Neutrophil (primary cell): ENCODE results near the gene NR5A1.

Source experiments
- H3K27ac ChIP-seq: fragments of 200-600 bp; sonication (generic); 2 replicates; pipeline ENCODE4 v1.5.1; 2016; ENCODE audit warnings: mild to moderate bottlenecking, moderate library complexity
- H3K27me3 ChIP-seq: fragments of 200-600 bp; sonication (generic); 2 replicates; pipeline ENCODE4 v1.6.0; 2016; ENCODE audit warnings: mild to moderate bottlenecking
- H3K36me3 ChIP-seq: fragments of 200-600 bp; sonication (generic); 2 replicates; pipeline ENCODE4 v1.5.1; 2017
- H3K4me1 ChIP-seq, 2 experiments: fragments of 200-600 bp in 1 of 2; sonication (generic) in 1 of 2; 1 replicate in 1 of 2; 2 replicates in 1 of 2; pipeline versions ENCODE4 v1.5.1 to v1.6.1; 2013 to 2016; ENCODE audit warnings: low read depth in 1 of 2, low read length in 1 of 2, mild to moderate bottlenecking in 1 of 2, moderate library complexity in 1 of 2; ENCODE audit not compliant: control insufficient read depth in 1 of 2, insufficient read depth in 1 of 2
- H3K4me3 ChIP-seq, 2 experiments: fragments of 200-600 bp in 1 of 2; sonication (generic) in 1 of 2; 1 replicate in 1 of 2; 2 replicates in 1 of 2; pipeline ENCODE4 v1.5.1; 2013 to 2016; ENCODE audit warnings: low read depth in 1 of 2, low read length in 1 of 2, mild to moderate bottlenecking in 1 of 2, moderate library complexity in 1 of 2
- H3K9me3 ChIP-seq: fragments of 200-600 bp; sonication (generic); 2 replicates; pipeline ENCODE4 v1.5.1; 2016
- CTCF ChIP-seq: fragments of 200-600 bp; sonication (generic); IDR thresholded peaks from 2 replicates; pipeline ENCODE4 v1.5.1; 2016; ENCODE audit warnings: antibody characterized with exemption

NR5A1 gene

GRCh38 chr9:124442826-124443225 is 64.4 kb downstream of the NR5A1 start:
- TF ChIP-seq CTCF, result no peak
- Histone ChIP-seq H3K27ac (no peak overlapping the region), H3K4me3 (no peak overlapping the region), H3K36me3 (no peaks in the 10 kb centered on the region), H3K4me1 (no peaks in the 10 kb centered on the region), H3K27me3 (peaks cover 35% of the 10 kb centered on the region), H3K9me3 (no peaks in the 10 kb centered on the region)

GRCh38 chr9:124442379-124442778 is 64.8 kb downstream of the NR5A1 start:
- Histone ChIP-seq H3K27ac (no peak overlapping the region), H3K9me3 (no peaks in the 10 kb centered on the region), H3K4me1 (no peaks in the 10 kb centered on the region), H3K36me3 (no peaks in the 10 kb centered on the region), H3K4me3 (no peak overlapping the region), H3K27me3 (peaks cover 35% of the 10 kb centered on the region)
- no peak for TF ChIP-seq CTCF

GRCh38 chr9:124441291-124441690 is 65.9 kb downstream of the NR5A1 start:
- Histone ChIP-seq H3K27me3 (peaks cover 35% of the 10 kb centered on the region), H3K27ac (no peak overlapping the region), H3K36me3 (no peaks in the 10 kb centered on the region), H3K9me3 (no peaks in the 10 kb centered on the region), H3K4me1 (no peaks in the 10 kb centered on the region), H3K4me3 (no peak overlapping the region)
- no peak for TF ChIP-seq CTCF

GRCh38 chr9:124440786-124441185 is 66.4 kb downstream of the NR5A1 start:
- Histone ChIP-seq H3K4me3 (no peak overlapping the region), H3K9me3 (no peaks in the 10 kb centered on the region), H3K36me3 (no peaks in the 10 kb centered on the region), H3K27me3 (peaks cover 35% of the 10 kb centered on the region), H3K27ac (no peak overlapping the region), H3K4me1 (no peaks in the 10 kb centered on the region)
- no peak for TF ChIP-seq CTCF

- Histone ChIP-seq H3K36me3 (no peaks in the 10 kb centered on the region), H3K4me3 (no peak overlapping the region), H3K9me3 (no peaks in the 10 kb centered on the region), H3K27me3 (peaks cover 35% of the 10 kb centered on the region), H3K27ac (no peak overlapping the region), H3K4me1 (no peaks in the 10 kb centered on the region)
- TF ChIP-seq CTCF, result no peak
Measured at GRCh38 chr9:124439686-124440243, 67.4 kb downstream of the NR5A1 start.

GRCh38 chr9:124439086-124439485 is 68.1 kb downstream of the NR5A1 start:
- Histone ChIP-seq H3K4me1 (no peaks in the 10 kb centered on the region), H3K27me3 (peaks cover 35% of the 10 kb centered on the region), H3K4me3 (no peak overlapping the region), H3K36me3 (no peaks in the 10 kb centered on the region), H3K9me3 (no peaks in the 10 kb centered on the region), H3K27ac (no peak overlapping the region)
- no peak for TF ChIP-seq CTCF
